HepG2 (cell line): ENCODE results near the gene SLC22A13.

Experiments used
- ASH2L ChIP-seq: fragments of 300-600, 200-600 bp; sonication (generic); IDR thresholded peaks from 2 replicates; pipeline ENCODE4 v1.7.0; 2017; ENCODE audit warnings: low read depth, mild to moderate bottlenecking, moderate library complexity, mixed read lengths, low read length; ENCODE audit not compliant: insufficient read length
- BRCA1 ChIP-seq: sonication (generic); formaldehyde crosslinking; IDR thresholded peaks from 2 replicates; pipeline ENCODE4 v1.4.0; 2020; ENCODE audit warnings: missing genetic modification reagents
- IRF2 ChIP-seq: IDR thresholded peaks from 2 replicates; pipeline ENCODE4 v1.6.1; 2018; ENCODE audit warnings: missing genetic modification reagents, missing compliant biosample characterization
- TBL1XR1 ChIP-seq: fragments of 150-350 bp; IDR thresholded peaks from 2 replicates; pipeline ENCODE4 v1.6.1; 2014; ENCODE audit warnings: borderline replicate concordance, low read length; ENCODE audit not compliant: partially characterized antibody
- ZBTB8A ChIP-seq: sonication (generic); formaldehyde crosslinking; IDR thresholded peaks from 2 replicates; pipeline ENCODE4 v1.4.0; 2020; ENCODE audit warnings: mild to moderate bottlenecking, low read depth, missing genetic modification reagents, borderline replicate concordance
- TF ChIP-seq, protein P1 (sequence below): sonication (generic); formaldehyde crosslinking; IDR thresholded peaks from 2 replicates; pipeline ENCODE4 v1.5.0; 2020; ENCODE audit warnings: mild to moderate bottlenecking, missing genetic modification reagents, moderate library complexity

DNA sequence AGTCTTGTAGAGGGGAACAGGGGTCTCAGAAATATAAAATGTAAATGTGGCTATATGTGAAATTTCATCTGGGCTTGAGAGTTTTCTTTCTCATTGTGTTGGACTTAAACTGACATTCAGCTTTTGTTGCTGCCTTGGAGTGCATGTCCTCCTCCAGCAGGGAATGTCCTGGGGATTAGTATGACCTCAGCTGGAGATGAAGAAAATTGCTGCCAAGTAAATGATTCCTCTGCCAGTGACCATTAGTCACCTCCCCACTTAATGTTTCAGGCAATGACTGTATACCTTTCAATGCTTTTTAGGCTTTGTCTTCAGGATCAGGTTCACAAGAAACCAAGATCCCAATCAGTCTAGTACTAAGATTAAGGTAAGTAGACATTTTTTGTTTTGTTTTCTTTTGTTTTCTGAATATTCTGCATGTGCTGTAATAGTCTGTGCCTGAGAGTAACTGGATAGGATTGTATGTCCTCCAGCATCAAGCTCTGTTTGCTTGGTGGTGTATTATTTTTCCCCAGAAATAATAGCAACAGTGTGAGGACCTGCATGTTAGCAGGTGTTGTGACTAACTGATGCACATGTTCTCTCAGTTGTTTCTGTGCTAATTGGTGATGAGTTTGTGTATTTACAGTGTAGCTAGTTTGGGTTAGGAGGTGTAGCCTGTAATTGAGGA, 18.1 kb upstream of the SLC22A13 start:
- no peak for TF ChIP-seq IRF2 (CRISPR knock-in tag)
- TF ChIP-seq BRCA1 (CRISPR knock-in tag): no peak
- TF ChIP-seq, protein P1, sequence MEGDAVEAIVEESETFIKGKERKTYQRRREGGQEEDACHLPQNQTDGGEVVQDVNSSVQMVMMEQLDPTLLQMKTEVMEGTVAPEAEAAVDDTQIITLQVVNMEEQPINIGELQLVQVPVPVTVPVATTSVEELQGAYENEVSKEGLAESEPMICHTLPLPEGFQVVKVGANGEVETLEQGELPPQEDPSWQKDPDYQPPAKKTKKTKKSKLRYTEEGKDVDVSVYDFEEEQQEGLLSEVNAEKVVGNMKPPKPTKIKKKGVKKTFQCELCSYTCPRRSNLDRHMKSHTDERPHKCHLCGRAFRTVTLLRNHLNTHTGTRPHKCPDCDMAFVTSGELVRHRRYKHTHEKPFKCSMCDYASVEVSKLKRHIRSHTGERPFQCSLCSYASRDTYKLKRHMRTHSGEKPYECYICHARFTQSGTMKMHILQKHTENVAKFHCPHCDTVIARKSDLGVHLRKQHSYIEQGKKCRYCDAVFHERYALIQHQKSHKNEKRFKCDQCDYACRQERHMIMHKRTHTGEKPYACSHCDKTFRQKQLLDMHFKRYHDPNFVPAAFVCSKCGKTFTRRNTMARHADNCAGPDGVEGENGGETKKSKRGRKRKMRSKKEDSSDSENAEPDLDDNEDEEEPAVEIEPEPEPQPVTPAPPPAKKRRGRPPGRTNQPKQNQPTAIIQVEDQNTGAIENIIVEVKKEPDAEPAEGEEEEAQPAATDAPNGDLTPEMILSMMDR: no peak
- no peak for TF ChIP-seq ZBTB8A (CRISPR knock-in tag)
- TF ChIP-seq ASH2L: no peak
- no peak for TF ChIP-seq TBL1XR1
